ENCODE data around the gene PPWD1. TPM values are rescaled to one million over a fixed set of nuclear protein-coding genes. Genes with fewer than 3 reads are reported as not detected.

Gene PPWD1
- 36.1 and 52.3 TPM in 2 replicates for total RNA-seq

GRCh38 chr5:65562731-65563701, at the start of gene PPWD1, which contains the start of gene CENPK:
PPWD1 (plus strand) TSS chr5:65563296; CDS start chr5:65563311, 15 bp downstream.
CENPK (minus strand) TSS chr5:65563168; CDS start chr5:65554907, 8,261 bp downstream.

GRCh38 chr5:65624025-65624570, 61.0 kb downstream of the PPWD1 start, which contains the start of gene TRIM23:
TRIM23 (minus strand) TSS chr5:65624333; CDS start chr5:65624274, 59 bp downstream.

GRCh38 chr5:65624571-65625555, 61.8 kb downstream of the PPWD1 start, which contains the start of the genes SHLD3 and TRAPPC13:
SHLD3 (plus strand) TSS chr5:65625027; CDS start chr5:65629588, 4,561 bp downstream.
TRAPPC13 (plus strand) TSS chr5:65625027; CDS start chr5:65625061, 34 bp downstream.

Other genes with a start within 250 kb of the PPWD1 start
- 86.4 and 100 TPM in 2 replicates for gene ADAMTS6, start 81.4 kb upstream of the PPWD1 start, total RNA-seq
- gene CENPK, start 128 bp upstream of the PPWD1 start, total RNA-seq, result 20.5 and 24.6 TPM in 2 replicates
- gene TRIM23, start 61.0 kb downstream of the PPWD1 start, total RNA-seq, result 13.3 and 22.6 TPM in 2 replicates
- gene SHLD3, start 61.7 kb downstream of the PPWD1 start, total RNA-seq, result 5.5 and 8.1 TPM in 2 replicates
- gene TRAPPC13, start 61.7 kb downstream of the PPWD1 start, total RNA-seq, result 18.8 and 36.8 TPM in 2 replicates
- 10.1 and 14.4 TPM in 2 replicates for gene SGTB, start 158.8 kb downstream of the PPWD1 start, total RNA-seq
- 42.2 and 53.8 TPM in 2 replicates for gene NLN, start 158.9 kb downstream of the PPWD1 start, total RNA-seq